ENCODE data around the gene TTLL4. TPM values are rescaled to one million over a fixed set of nuclear protein-coding genes. Genes with fewer than 3 reads are reported as not detected.
"Not testable (repeated sequence)": the region's sequence is repeated elsewhere in the genome, so short reads cannot be mapped to it uniquely, and the experiment has no call there.

Gene TTLL4
- total RNA-seq, 4 donors from 2014 or later, result 9.5 to 24.3 (median 15.0) TPM

DNA sequence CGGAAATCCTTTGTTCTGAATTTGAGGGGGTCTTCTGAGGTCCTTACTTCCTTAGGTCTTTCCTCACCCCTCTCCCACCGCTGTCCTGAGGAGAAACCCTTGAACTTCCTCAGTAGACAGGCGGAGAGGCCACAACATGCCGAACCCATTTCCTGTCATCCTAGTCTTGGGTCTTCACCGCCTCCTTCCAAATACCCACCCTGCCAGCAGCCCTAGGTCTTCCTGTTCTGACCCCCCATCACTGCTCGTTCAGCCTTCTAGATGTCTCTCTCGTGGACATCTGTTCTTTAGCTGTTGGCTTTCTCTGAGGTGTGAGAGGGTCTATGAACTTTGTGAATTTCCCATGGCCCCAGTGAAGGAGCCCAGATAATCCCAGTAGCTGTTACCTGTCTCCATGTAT is 44.1 kb downstream of the TTLL4 start:
- ATAC-seq (ENCODE audit: low FRiP score), result no peak
- no peak for DNase-seq (ENCODE audit: low spot score)
- no peak for TF ChIP-seq CTCF (IDR thresholded peaks at IDR 0.05)

- no peak for DNase-seq (ENCODE audit: low spot score)
- ATAC-seq (ENCODE audit: low FRiP score), result no peak
- no peak for TF ChIP-seq CTCF (IDR thresholded peaks at IDR 0.05)
Measured at GRCh38 chr2:218755198-218755566, 44.5 kb downstream of the TTLL4 start.

GRCh38 chr2:218755567-218756404 is 45.2 kb downstream of the TTLL4 start:
- no peak for TF ChIP-seq CTCF (IDR thresholded peaks at IDR 0.05)
- ATAC-seq (ENCODE audit: low FRiP score), result no peak

GRCh38 chr2:218756599-218757377 is 46.2 kb downstream of the TTLL4 start:
- no peak for TF ChIP-seq CTCF (IDR thresholded peaks at IDR 0.05)
- DNase-seq (ENCODE audit: low spot score) (no peak), ATAC-seq (ENCODE audit: low FRiP score) (no peak)

More at GRCh38 chr2:218755567-218756404, 45.2 kb downstream of the TTLL4 start:
- DNase-seq (ENCODE audit: low spot score), result no peak

DNA sequence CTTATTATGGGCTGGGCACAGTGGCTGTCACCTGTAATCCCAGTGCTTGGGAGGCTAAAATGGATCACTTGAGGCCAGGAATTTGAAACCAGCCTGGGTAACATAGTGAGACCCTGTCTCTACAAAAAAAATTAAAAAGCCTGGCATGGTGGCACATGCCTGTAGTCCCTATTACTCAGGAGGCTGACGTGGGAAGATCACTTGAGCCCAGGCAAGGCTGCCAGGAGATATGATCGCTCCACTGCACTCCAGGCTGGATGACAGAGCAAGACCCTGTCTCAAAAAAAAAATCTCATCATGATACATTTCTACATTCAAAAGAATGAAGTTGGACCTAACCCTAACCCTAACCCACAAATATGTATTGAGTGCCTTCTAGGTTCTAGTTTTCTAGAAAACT is 51.2 kb downstream of the TTLL4 start:
- ATAC-seq (ENCODE audit: low FRiP score) (no peak), DNase-seq (ENCODE audit: low spot score) (no peak)
- no peak for TF ChIP-seq CTCF (IDR thresholded peaks at IDR 0.05)

- not testable (repeated sequence) for DNase-seq (ENCODE audit: low spot score); ATAC-seq (ENCODE audit: low FRiP score)
Measured at GRCh38 chr2:218772759-218773158, 62.1 kb downstream of the TTLL4 start.

- no peak for ATAC-seq (ENCODE audit: low FRiP score)
- no peak for TF ChIP-seq CTCF (IDR thresholded peaks at IDR 0.05)
- DNase-seq (ENCODE audit: low spot score), result no peak
Measured at GRCh38 chr2:218773881-218774280, 63.2 kb downstream of the TTLL4 start.

Data from omental fat pad (tissue), 4 donors.